CD4-positive, alpha-beta T cell treated with Interleukin-6 at 100 ng/mL for 8 hours (primary cell): Measurements from ENCODE around the gene ZBTB45.
"Not testable (repeated sequence)": the region's sequence is repeated elsewhere in the genome, so short reads cannot be mapped to it uniquely, and the experiment has no call there.

Experiments
- DNase-seq: peaks from one replicate; pipeline ENCODE4 v3.0.0-alpha.2; 2020; ENCODE audit warnings: mixed read lengths, low spot score

Gene ZBTB45

GRCh38 chr19:58510084-58510862 lies 9.3 kb downstream of the ZBTB45 start:
- no peak for DNase-seq

DNA sequence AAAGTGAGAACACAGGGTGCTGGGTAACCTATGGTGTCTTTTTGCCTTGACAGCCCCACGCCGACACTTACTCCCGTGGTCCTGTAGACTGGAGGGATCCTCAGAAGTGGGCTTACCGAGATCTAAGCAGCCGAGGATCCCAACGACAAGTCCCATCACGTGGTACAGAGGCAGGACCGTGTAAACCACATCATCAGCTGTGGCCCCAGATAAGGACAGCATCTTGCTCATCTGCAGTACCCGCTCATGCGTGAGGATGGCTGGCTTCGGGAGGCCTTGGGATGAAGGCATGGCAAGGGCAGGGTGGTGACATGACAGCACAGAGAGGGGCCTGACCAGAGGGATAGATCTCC lies 9.9 kb downstream of the ZBTB45 start:
- no peak for DNase-seq

- DNase-seq: not testable (repeated sequence)
Observed at GRCh38 chr19:58507602-58508223, 11.9 kb downstream of the ZBTB45 start.

DNA sequence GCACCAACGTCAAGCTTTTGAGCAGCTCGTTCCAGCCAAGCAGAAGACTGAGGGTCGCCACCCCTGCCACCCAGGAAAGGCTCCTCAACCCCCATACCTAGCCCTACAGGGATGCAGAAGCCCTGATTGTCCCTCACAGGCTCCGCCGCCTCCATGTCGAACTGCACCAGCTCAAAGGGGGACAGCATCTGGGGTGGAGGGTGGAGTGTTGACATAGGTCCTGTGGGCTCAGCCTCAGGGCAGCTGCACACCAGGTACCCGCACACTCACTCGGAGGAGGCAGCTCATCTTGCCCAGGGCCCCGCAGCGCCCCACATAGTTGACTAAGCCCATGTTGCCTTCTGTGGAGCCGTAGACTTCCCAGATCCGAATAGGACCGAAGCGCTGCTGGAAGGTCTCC lies 19.4 kb downstream of the ZBTB45 start:
- no peak for DNase-seq

- DNase-seq: peak; percentile 96
Observed at GRCh38 chr19:58499021-58499927, 20.3 kb downstream of the ZBTB45 start.

GRCh38 chr19:58498316-58499020 lies 21.1 kb downstream of the ZBTB45 start:
- no peak for DNase-seq

DNA sequence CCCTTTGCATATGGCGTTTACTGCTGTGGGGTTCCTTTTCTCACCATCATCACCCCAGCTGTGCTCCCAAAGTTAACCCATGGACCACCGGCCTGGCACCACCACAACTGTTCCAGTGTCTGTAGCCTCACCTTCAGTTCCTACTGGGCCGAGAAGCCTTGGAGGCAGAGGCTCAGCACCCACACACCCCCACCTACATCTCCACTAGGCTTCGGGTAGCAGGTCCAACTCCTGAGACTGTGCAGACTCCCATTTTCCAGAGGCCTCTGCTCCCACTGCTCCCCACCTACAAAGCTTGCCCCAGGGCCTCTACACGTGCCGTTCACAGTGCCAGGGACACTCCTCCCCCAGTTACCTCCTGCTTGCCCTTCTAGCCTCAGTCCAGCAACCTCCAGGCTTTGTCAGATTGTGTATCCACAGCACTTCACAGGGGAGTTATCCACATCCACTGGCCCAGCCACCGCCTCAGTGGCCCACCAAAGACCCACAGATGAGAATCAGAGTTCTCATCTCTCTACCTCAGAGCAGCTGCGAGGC lies 21.9 kb downstream of the ZBTB45 start:
- no peak for DNase-seq

GRCh38 chr19:58492265-58492664 lies 27.3 kb downstream of the ZBTB45 start:
- no peak for DNase-seq

GRCh38 chr19:58491393-58491792 lies 28.2 kb downstream of the ZBTB45 start:
- no peak for DNase-seq

- DNase-seq: not testable (repeated sequence)
Observed at GRCh38 chr19:58484349-58484748, 35.3 kb downstream of the ZBTB45 start.

- DNase-seq: no peak
Observed at GRCh38 chr19:58483776-58484175, 35.8 kb downstream of the ZBTB45 start.

- no peak for DNase-seq
Observed at GRCh38 chr19:58482372-58482771, 37.2 kb downstream of the ZBTB45 start.

DNA sequence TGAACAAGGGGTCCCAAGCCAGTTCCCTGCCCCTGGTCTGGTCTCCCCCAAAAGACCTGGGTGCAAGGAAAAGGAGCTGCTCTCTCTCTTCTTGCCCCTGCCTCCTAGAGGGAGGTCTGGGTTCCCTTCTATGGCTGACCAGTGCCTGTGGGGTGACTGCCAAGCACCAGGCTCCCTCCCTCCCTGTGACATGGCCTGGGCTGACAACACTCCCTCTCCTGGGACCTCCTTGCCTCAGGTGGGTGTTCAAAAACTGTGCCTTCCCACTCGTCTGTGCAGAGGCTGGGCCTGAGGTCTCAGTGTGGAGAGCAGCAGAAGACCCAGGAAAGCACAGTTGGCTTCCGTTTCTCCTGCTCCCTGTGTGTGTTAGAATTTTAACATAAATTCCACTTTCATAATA lies 38.8 kb downstream of the ZBTB45 start:
- no peak for DNase-seq

DNA sequence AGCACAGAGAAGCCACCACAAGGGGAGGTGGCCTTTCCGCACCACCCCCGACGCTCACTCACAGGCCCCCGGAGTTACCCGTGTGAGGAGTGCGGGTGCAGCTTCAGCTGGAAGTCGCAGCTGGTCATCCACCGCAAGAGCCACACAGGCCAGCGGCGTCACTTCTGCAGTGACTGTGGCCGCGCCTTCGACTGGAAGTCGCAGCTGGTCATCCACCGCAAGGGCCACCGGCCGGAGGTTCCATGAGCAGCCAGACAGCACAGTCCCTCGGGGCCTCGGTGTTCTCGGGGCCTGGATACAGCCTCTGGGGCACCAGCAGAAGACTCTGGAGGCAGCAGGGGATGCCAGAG lies 39.2 kb downstream of the ZBTB45 start:
- no peak for DNase-seq

GRCh38 chr19:58479736-58480480 lies 39.7 kb downstream of the ZBTB45 start:
- no peak for DNase-seq

- DNase-seq: no peak
Observed at GRCh38 chr19:58479303-58479702, 40.3 kb downstream of the ZBTB45 start.

GRCh38 chr19:58477871-58478270 lies 41.7 kb downstream of the ZBTB45 start:
- no peak for DNase-seq

DNA sequence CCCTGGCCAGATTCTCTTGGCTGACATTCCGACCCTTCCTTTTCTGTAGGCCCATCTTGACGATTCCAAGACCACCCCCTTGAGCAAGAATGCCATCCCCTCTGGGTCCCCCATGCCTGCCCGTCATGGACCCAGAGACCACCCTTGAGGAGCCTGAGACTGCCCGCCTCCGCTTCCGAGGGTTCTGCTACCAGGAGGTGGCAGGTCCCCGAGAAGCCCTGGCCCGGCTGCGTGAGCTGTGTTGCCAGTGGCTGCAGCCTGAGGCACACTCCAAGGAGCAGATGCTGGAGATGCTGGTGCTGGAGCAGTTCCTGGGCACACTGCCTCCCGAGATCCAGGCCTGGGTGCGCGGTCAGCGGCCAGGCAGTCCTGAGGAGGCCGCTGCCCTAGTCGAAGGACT lies 42.5 kb downstream of the ZBTB45 start:
- no peak for DNase-seq

- DNase-seq: no peak
Observed at GRCh38 chr19:58476498-58477015, 43.1 kb downstream of the ZBTB45 start.

GRCh38 chr19:58475714-58476497 lies 43.7 kb downstream of the ZBTB45 start, which contains the start of gene ZNF446:
Gene ZNF446 (plus strand): TSS chr19:58476352. CDS start chr19:58477219, 867 bp downstream.
- peak; percentile 95 for DNase-seq
